ENCODE data around the gene ATP8B4.

DNA sequence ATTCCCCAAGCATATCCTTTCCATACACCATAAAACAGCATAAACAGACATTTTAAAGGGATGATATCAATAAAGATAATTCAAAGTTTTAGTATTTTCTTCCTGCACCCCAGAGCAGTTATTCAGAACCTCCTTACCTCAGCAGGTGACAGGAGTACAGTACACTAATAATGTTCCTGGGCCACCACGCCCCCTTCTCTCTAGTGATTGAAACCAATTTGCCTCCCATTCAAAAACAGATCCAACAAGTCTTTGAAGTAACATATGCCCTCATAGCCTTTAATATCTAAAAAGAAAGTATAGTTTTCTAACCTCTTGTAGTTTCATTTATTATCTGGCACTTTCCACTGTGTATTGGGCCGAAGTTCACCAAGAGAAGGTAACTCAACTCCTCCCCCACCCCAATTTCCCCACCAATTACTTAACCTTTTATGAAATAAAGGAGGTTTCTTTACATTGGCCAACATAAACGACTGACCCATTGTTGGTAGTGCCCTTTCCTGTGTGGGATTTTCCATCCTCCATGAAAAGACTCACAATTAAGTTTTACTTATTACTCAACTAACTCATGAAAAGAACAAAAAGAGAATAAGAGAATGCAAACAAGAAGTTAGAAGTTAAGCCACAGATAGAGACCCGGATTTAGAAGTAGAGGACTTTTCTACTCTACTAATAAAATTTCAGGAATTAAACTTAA, 5.0 kb upstream of the ATP8B4 start:
- TF ChIP-seq, protein P1, sequence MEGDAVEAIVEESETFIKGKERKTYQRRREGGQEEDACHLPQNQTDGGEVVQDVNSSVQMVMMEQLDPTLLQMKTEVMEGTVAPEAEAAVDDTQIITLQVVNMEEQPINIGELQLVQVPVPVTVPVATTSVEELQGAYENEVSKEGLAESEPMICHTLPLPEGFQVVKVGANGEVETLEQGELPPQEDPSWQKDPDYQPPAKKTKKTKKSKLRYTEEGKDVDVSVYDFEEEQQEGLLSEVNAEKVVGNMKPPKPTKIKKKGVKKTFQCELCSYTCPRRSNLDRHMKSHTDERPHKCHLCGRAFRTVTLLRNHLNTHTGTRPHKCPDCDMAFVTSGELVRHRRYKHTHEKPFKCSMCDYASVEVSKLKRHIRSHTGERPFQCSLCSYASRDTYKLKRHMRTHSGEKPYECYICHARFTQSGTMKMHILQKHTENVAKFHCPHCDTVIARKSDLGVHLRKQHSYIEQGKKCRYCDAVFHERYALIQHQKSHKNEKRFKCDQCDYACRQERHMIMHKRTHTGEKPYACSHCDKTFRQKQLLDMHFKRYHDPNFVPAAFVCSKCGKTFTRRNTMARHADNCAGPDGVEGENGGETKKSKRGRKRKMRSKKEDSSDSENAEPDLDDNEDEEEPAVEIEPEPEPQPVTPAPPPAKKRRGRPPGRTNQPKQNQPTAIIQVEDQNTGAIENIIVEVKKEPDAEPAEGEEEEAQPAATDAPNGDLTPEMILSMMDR (IDR thresholded peaks at IDR 0.05; ENCODE audit: borderline replicate concordance, extremely low read depth, low read length, poor library complexity, severe bottlenecking): no peak
- TF ChIP-seq EZH2 (IDR thresholded peaks at IDR 0.05; ENCODE audit: borderline replicate concordance, low read depth, low read length, severe bottlenecking): no peak

All from DND-41 (cell line).